Measurements from ENCODE around the gene CPNE1. TPM values are rescaled to one million over a fixed set of nuclear protein-coding genes. Genes with fewer than 3 reads are reported as not detected.

CPNE1 gene
- total RNA-seq, 1 donor from 2014 or later = 293 TPM

DNA sequence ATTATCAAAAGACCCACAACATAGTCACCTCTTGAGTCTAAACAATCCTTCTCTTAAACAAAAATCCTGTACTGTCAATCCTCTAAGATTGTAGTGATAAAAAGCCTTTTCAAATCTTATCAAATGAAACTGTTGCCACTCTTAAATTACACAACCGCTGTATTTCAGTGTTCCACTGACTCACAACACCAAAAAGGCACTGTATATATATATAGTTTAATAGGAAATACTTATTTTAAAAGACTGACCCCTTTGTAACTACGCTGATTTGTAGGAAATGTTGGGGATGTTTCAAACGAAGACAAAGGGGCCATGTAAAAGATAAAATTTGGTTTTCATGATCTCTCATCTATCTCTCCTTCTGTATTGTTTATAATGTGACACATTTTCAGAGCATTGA, 14.1 kb downstream of the CPNE1 start:
- Mint-ChIP-seq H3K36me3 (ENCODE audit: insufficient read depth) (peaks cover 2% of the 10 kb centered on the region), H3K27me3 (no peaks in the 10 kb centered on the region), H3K4me1 (ENCODE audit: low read depth) (peaks cover 9% of the 10 kb centered on the region), H3K4me3 (ENCODE audit: low read depth) (no peak overlapping the region), H3K27ac (peak overlapping the region; percentile 5), H3K9me3 (ENCODE audit: low read depth) (no peaks in the 10 kb centered on the region)
- TF ChIP-seq, protein P1, sequence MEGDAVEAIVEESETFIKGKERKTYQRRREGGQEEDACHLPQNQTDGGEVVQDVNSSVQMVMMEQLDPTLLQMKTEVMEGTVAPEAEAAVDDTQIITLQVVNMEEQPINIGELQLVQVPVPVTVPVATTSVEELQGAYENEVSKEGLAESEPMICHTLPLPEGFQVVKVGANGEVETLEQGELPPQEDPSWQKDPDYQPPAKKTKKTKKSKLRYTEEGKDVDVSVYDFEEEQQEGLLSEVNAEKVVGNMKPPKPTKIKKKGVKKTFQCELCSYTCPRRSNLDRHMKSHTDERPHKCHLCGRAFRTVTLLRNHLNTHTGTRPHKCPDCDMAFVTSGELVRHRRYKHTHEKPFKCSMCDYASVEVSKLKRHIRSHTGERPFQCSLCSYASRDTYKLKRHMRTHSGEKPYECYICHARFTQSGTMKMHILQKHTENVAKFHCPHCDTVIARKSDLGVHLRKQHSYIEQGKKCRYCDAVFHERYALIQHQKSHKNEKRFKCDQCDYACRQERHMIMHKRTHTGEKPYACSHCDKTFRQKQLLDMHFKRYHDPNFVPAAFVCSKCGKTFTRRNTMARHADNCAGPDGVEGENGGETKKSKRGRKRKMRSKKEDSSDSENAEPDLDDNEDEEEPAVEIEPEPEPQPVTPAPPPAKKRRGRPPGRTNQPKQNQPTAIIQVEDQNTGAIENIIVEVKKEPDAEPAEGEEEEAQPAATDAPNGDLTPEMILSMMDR (IDR thresholded peaks at IDR 0.05; ENCODE audit: unreplicated experiment) = no peak
- DNase-seq (ENCODE audit: low spot score, unreplicated experiment) = no peak

DNA sequence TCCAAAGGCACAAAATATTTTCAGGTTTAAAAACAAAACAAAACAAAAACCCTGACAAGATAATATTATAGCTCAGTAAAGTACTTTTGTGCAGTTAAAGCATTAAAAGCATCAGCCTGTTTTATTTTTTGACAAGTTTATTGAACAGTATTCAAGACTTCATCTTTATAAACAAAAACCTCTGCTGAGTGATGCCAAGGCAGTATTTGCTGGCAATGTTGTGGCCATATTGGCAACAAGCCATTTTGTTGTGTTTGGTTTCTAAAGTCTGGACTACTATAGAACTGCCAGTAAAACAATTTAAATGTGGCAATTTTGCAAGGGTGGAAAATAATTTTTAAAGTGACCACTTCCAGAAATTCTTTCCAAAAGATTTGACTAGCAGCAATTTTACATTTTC, 15.9 kb downstream of the CPNE1 start:
- Mint-ChIP-seq H3K9me3 (ENCODE audit: low read depth) (no peaks in the 10 kb centered on the region), H3K27me3 (no peaks in the 10 kb centered on the region), H3K4me1 (ENCODE audit: low read depth) (peaks cover 9% of the 10 kb centered on the region), H3K27ac (no peak overlapping the region), H3K36me3 (ENCODE audit: insufficient read depth) (peaks cover 2% of the 10 kb centered on the region), H3K4me3 (ENCODE audit: low read depth) (no peak overlapping the region)
- no peak for DNase-seq (ENCODE audit: low spot score, unreplicated experiment)
- TF ChIP-seq, protein P1 (IDR thresholded peaks at IDR 0.05; ENCODE audit: unreplicated experiment) = no peak

DNA sequence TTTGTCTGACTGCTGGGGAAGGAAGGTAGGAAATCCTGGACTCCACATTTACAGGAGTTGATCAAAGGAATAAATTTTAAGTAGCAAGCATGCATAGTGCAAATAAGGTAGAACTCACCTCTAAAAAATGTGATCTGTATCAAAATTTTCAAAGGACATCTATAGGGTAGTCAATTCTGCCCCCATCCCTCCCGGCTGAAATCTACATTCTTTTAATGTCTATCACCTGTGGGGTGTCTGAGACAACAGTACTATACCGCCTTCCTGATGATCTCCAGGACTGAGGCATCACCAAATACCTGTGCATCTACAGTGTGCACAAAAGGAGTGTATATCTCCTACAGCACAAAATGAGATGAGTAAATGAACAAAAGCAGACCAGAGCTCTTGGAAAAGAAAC, 19.9 kb downstream of the CPNE1 start:
- TF ChIP-seq, protein P1 (IDR thresholded peaks at IDR 0.05; ENCODE audit: unreplicated experiment) = no peak
- Mint-ChIP-seq H3K4me1 (ENCODE audit: low read depth) (no peaks in the 10 kb centered on the region), H3K9me3 (ENCODE audit: low read depth) (no peaks in the 10 kb centered on the region), H3K36me3 (ENCODE audit: insufficient read depth) (no peaks in the 10 kb centered on the region), H3K4me3 (ENCODE audit: low read depth) (no peak overlapping the region), H3K27ac (no peak overlapping the region), H3K27me3 (no peaks in the 10 kb centered on the region)
- DNase-seq (ENCODE audit: low spot score, unreplicated experiment) = no peak

DNA sequence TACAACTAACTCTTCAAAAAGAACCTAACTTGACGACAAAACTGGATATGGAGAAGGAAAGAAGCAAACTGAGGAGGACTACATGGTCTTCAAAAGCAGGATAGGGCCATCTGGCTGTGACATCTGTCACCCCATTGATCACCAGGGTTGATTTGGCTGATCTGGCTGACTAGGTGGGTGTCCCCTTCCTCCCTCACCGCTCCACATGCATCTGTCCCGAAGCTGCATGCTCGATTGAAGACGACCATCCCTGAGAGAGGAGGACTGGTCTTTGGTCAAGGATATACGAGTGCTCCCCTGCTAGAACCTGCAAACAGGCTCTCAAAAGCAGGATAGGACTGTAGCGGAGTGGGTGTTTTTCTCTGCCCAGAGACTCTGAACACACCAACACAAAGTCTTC, 21.7 kb downstream of the CPNE1 start:
- no peak for DNase-seq (ENCODE audit: low spot score, unreplicated experiment)
- TF ChIP-seq, protein P1 (IDR thresholded peaks at IDR 0.05; ENCODE audit: unreplicated experiment) = no peak
- no peaks in the 10 kb centered on the region for H3K9me3 Mint-ChIP-seq (ENCODE audit: low read depth)
- H3K4me3 Mint-ChIP-seq (ENCODE audit: low read depth) = no peak overlapping the region
- no peaks in the 10 kb centered on the region for H3K4me1 Mint-ChIP-seq (ENCODE audit: low read depth)
- peak overlapping the region; percentile 3 for H3K27ac Mint-ChIP-seq
- H3K27me3 Mint-ChIP-seq = no peaks in the 10 kb centered on the region
- no peaks in the 10 kb centered on the region for H3K36me3 Mint-ChIP-seq (ENCODE audit: insufficient read depth)

DNA sequence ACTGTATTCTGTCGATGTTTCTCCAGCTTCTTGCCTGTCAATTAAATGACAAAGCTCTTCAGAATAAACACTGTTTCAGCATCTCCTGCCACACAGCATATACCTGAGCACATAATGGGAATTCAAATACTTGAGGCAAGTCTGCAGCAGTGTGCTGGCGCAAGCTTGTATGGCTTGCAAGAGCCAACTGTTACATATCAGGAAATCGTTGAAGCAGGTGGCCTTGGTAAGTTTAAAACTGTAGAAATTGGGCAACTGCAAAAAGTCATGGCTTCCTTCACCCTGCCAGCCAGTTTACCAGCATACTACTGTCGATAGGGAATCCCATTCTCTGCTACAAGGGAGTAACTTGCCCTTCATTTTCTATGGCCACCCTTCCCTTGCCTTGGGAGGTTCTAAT, 23.0 kb downstream of the CPNE1 start:
- H3K4me1 Mint-ChIP-seq (ENCODE audit: low read depth) = peaks cover 3% of the 10 kb centered on the region
- TF ChIP-seq, protein P1 (IDR thresholded peaks at IDR 0.05; ENCODE audit: unreplicated experiment) = no peak
- H3K9me3 Mint-ChIP-seq (ENCODE audit: low read depth) = no peaks in the 10 kb centered on the region
- peaks cover 2% of the 10 kb centered on the region for H3K36me3 Mint-ChIP-seq (ENCODE audit: insufficient read depth)
- no peaks in the 10 kb centered on the region for H3K27me3 Mint-ChIP-seq
- no peak overlapping the region for H3K4me3 Mint-ChIP-seq (ENCODE audit: low read depth)
- DNase-seq (ENCODE audit: low spot score, unreplicated experiment) = no peak
- H3K27ac Mint-ChIP-seq = no peak overlapping the region
